Measurements from ENCODE around the gene BLOC1S6.

Gene BLOC1S6

DNA sequence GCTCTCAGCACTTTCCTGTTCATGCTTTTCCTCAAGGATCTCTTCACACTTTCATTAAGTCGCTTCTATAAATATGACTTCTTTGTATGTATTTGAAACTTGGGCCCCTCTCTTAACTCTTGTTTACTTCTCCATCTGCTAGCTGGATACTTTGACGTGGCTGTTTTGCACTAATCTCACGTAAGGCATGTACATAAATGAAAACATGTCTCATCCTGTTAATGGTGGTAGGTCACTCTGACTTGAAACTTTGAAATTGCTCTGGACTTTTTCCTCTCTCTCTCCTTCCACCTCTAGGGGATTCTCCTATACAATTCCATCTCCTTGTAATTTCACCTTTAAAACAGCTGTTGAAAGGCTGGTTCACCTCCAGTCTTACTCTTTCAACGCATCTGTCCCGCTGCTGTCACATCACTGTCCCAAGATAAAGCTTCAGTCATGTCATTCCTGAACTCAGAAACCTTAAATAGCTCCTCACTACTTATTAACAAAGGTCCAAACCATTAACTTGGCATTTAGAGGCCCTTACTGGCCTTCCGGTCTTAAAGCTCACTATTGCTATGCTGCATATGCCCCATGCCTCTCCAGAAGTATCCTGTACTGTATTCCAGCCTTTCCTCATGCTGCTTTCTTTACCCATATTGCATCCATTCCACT lies 1.2 kb downstream of the BLOC1S6 start:
- no peak for DNase-seq (ENCODE audit: low read depth in 2 of 2)

- DNase-seq (ENCODE audit: low read depth in 2 of 2), result no peak
Observed at GRCh38 chr15:45589256-45589655, 2.1 kb downstream of the BLOC1S6 start.

GRCh38 chr15:45594319-45594718 lies 7.1 kb downstream of the BLOC1S6 start:
- DNase-seq (ENCODE audit: low read depth in 2 of 2), result no peak

- no peak for DNase-seq (ENCODE audit: low read depth in 2 of 2)
Observed at GRCh38 chr15:45594835-45595530, 7.8 kb downstream of the BLOC1S6 start.

GRCh38 chr15:45603881-45604280 lies 16.7 kb downstream of the BLOC1S6 start:
- DNase-seq (ENCODE audit: low read depth in 2 of 2), result no peak

GRCh38 chr15:45604326-45604725 lies 17.1 kb downstream of the BLOC1S6 start:
- DNase-seq (ENCODE audit: low read depth in 2 of 2), result no peak

- no peak for DNase-seq (ENCODE audit: low read depth in 2 of 2)
Observed at GRCh38 chr15:45606413-45606812, 19.2 kb downstream of the BLOC1S6 start.

GRCh38 chr15:45606841-45607240 lies 19.7 kb downstream of the BLOC1S6 start:
- no peak for DNase-seq (ENCODE audit: low read depth in 2 of 2)

- DNase-seq (ENCODE audit: low read depth in 2 of 2), result no peak
Observed at GRCh38 chr15:45611305-45611704, 24.1 kb downstream of the BLOC1S6 start.

- no peak for DNase-seq (ENCODE audit: low read depth in 2 of 2)
Observed at GRCh38 chr15:45612790-45613415, 25.7 kb downstream of the BLOC1S6 start.

GRCh38 chr15:45616901-45617323 lies 29.7 kb downstream of the BLOC1S6 start:
- no peak for DNase-seq (ENCODE audit: low read depth in 2 of 2)

DNA sequence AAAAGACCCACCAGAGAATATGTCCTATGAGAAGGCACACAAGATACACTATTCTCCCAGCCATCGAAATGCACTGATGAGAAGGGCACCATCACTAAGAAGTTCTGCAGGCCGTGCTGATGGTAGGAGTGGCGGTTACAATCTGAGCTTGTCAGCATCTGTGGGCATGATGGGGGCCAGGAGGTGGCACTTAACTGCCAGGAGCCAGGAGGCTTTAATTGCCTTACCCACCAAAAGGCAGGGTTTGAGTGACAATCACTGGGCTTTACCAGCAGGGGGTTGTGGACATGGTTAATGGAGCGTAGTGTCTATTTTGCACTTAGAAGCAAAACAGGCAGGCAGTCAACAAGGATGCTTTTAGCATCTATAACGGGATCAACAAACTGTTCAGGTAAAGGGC lies 31.6 kb downstream of the BLOC1S6 start:
- DNase-seq (ENCODE audit: low read depth in 2 of 2), result no peak

- DNase-seq (ENCODE audit: low read depth in 2 of 2), result no peak
Observed at GRCh38 chr15:45628136-45628535, 41.0 kb downstream of the BLOC1S6 start.

- no peak for DNase-seq (ENCODE audit: low read depth in 2 of 2)
Observed at GRCh38 chr15:45630917-45631691, 43.9 kb downstream of the BLOC1S6 start.

DNA sequence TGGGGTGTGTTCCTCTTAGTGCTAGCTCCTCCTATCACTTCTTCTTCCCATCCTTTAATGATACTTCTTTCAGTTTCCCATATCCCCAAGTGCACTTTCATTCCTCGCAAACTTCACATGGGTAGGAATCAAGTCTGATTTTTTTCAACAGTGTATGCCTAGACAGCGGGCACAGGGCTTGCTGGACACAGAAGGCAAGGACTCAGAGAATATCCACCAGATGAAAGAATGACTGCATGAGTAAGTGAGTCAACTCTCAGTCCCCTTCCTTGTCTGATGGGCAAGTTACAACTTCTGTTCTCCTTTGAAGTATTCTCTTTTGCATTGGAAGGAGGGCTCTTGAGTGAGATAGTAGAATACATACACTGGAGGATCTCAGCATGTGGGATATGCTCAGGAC lies 44.6 kb downstream of the BLOC1S6 start:
- DNase-seq (ENCODE audit: low read depth in 2 of 2), result no peak

GRCh38 chr15:45634432-45635190 lies 47.4 kb downstream of the BLOC1S6 start, which contains the start of gene SQOR:
SQOR (plus strand) TSS chr15:45635029; CDS start chr15:45658924, 23,895 bp downstream.
- peak; percentile 39 to 59 for DNase-seq (ENCODE audit: low read depth in 2 of 2)

GRCh38 chr15:45635191-45635638 lies 48.0 kb downstream of the BLOC1S6 start:
- peak; percentile 46 to 55 for DNase-seq (ENCODE audit: low read depth in 2 of 2)

- no peak for DNase-seq (ENCODE audit: low read depth in 2 of 2)
Observed at GRCh38 chr15:45635763-45636292, 48.6 kb downstream of the BLOC1S6 start.

DNA sequence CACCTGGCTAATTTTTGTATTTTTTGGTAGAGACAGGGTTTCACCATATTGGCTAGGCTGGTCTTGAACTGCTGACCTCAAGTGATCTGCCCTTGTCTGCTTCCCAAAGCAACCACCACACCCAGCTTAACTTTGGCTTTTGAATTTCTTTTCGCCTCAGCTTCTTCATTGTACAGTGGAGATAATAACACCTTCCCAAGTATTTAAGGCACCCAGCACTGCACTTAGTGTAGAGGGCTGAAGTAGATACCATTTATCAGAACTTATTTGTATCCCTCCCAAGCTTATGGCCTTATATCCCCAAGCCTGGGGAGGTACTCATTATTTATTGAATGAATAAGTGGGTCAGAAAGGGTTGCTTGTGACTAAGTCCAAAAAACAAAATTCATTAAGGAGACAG lies 50.0 kb downstream of the BLOC1S6 start:
- DNase-seq (ENCODE audit: low read depth in 2 of 2), result no peak

- DNase-seq (ENCODE audit: low read depth in 2 of 2), result peak; percentile 25 to 43
Observed at GRCh38 chr15:45637552-45638033, 50.4 kb downstream of the BLOC1S6 start.

DNA sequence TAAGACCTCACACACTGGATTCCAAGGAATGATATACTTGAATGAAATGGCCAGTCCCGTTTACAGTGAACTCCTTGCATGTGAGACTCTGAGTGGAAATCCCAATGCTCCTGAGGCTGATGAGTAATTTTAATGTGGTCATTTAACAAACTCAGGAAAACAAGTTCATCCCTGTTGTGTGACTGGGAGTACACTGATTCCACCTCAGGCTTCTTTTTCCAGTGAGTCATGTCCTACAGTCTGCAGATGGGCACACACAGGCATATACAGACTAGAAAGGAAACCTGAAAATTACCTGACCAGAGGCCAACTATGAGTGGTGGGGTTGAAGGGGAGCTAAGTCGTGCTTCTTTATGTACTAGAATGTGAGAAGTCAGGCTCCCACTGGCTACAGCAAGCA lies 53.4 kb downstream of the BLOC1S6 start:
- no peak for DNase-seq (ENCODE audit: low read depth in 2 of 2)
